CD4-positive, alpha-beta T cell treated with Interleukin-2 at 100 ng/mL for 4 hours (primary cell): ENCODE measurements around the gene FNDC3B.
A peak's percentile ranks its signal among the peaks of the same experiment; 100 is the strongest.

ENCODE experiments used
- DNase-seq: peaks from one replicate; pipeline ENCODE4 v3.0.0-alpha.2; 2020; ENCODE audit warnings: low spot score

Gene FNDC3B

GRCh38 chr3:172151651-172152649 is 112.6 kb downstream of the FNDC3B start:
- DNase-seq = no peak

DNA sequence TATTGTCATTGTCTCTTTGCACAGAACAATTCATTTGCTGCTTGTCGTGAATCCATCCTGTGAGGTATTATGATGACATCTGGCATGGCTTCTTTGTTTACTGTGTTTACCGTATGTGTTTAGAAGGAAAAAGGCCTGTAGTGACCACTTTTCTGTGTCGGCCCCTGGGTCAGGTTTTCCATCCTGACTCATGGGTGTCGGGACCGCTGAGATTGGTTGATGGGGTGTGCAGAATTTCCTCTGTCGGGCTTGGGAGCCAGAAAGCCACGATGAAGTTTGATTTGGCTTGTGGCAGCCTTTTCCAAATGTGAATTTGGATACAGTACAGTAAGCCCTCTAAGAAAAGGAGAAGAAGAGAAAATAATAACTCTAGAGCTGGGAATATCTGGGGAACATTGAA is 113.5 kb downstream of the FNDC3B start:
- DNase-seq = no peak

- DNase-seq = peak; percentile 43
Observed at GRCh38 chr3:172153335-172153861, 114.0 kb downstream of the FNDC3B start.

DNA sequence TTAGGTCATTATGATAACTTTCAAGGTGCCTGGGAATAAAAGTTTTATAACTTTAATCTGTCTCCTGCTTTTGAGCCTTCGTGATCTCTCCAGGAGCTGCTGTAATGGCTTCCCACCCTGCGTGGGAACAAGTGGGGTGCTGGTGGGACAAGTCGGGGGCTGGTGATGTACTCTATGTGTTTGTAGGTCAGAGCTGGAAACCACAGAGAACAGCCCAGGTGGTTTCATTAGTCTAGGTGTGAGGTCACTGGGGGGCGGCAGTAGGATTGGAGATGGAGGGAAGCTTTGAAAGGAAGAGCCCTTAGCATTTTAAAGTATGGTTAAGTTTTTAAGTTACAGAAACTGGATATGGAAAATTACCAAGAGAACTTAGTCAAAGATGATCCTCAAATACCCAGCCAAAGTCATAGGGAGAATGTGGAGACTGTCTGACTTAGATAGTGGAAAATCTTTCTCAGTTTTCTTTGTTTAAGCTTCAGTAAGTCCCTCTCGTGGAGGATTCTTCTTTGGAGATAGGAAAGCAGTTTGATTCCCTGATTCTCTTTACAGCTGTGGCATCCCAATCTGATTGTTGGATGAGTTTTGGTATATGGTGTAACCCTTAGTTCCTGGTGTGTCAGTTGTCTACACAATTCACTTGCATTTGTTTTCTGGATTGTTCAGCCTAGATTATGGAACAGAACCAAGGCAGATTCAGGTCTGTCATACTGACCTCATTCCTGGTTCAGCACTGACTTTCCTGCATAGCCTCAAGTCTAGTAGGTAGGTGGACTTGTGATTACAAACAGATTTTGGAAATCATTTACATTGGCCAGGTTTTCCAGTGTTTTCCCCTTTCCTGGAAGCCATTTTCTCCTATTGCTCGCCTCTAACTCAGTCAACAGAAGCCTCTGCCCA is 115.6 kb downstream of the FNDC3B start:
- DNase-seq = no peak

DNA sequence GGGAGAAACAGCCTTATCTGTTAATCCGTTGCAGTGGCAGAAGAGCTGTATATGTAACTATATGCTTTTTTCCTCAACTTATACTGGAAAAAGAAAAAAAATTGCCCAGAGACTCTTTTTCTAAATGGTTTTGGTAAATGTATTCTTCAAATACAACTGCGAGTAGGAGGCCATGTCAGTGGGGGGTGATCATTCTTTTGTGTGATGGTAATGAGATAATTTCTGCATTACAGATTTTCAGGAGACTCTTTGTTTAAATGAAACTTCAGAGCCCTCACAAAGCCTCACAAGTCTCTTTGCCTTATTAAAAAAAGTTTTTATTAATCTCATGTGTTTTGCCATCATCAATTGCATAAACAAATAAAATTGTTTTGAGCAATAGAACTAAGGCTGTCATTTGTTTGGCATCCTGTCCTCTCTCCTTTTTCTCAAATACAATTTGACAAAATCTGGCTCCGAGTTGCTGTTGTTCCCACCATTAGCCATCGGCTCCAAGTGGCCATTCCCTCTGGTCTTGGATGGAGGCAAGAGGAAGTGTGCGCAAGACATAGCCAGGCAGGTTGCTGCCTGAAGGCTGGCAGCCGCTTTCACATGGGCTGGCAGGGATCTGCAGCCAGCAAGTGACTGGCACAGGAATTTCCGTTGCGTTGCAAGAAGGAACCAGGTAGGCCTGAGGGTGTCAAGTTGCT is 116.7 kb downstream of the FNDC3B start:
- no peak for DNase-seq

DNA sequence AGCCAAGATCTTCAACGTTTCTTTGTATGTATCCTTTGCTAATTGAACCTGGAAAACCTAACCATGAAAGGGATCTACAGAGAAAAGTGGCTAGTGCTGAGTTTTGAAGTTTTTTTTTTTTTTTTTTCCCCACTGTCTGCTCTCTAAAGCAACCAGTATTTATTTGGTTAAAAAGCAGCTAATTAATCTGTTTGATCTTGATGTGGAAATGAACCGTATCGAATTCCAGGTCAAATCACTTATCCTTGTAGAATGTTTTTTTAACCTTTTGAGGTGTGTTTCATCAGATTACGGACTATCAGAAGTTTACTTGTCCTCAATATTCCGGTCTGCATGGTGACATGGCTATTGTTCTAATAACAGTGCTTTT is 117.2 kb downstream of the FNDC3B start:
- no peak for DNase-seq

- DNase-seq = no peak
Observed at GRCh38 chr3:172157564-172158258, 118.3 kb downstream of the FNDC3B start.

DNA sequence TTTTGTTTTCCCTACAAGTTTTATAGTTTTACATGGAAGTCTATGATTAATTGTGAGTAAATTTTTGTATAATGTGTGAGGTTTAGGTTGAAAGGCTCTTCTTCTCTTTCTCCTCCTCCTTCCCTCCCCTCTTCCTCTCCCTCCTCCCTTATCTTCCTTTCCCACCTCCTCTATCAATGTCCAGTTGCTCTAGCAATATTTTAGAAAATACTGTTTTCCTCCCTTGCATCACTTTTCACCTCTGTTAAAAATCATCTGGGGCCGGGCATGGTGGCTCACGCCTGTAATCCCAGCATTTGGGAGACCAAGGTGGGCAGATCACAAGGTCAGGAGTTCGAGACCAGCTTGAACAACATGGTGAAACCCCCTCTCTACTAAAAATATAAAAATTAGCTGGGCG is 119.4 kb downstream of the FNDC3B start:
- no peak for DNase-seq

DNA sequence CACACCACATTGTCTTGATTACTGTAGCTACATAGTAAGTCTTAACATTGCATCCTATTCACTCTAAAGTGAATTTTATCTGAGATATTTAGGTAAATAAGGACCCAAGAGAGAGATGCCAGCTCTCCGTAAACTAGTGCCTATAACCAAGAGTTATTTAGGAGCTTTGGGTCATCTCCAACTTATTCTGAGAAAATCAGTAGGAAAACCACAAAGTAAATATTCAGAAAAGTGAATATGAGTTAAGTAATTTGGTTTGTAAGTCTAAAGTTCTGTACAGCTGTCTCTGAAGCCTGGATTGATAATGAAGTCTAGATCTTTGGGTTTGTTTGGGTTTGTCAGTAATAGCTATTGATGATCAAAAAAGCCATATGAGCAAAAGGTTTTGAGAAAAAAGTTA is 120.0 kb downstream of the FNDC3B start:
- no peak for DNase-seq

DNA sequence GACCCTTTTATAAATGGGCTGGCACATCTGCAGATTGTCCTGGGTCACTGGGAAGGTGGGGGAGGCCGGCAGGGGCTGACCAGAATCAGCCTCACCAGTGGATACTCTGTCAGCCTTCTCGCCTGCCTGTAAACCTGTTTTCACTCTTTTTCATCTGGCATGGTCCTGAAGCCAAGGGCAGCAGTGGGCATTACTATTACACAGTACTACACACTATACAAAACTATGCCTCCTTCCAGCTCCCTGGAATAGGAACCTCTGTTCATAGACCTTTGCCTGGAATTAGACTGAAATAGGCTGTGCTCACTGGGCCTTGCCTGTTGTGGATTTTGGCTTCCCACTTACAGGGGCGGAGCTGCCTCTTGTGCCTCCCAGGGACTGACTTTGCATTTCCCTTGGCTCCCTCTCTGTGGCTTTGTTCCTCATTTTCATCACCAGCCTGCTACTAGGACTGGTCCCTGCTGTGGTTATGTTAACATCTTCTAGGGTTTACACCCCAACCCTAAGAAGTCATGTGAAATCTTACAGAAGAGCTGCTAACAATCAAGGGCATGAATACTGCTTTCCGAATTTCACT is 120.7 kb downstream of the FNDC3B start:
- DNase-seq = no peak

DNA sequence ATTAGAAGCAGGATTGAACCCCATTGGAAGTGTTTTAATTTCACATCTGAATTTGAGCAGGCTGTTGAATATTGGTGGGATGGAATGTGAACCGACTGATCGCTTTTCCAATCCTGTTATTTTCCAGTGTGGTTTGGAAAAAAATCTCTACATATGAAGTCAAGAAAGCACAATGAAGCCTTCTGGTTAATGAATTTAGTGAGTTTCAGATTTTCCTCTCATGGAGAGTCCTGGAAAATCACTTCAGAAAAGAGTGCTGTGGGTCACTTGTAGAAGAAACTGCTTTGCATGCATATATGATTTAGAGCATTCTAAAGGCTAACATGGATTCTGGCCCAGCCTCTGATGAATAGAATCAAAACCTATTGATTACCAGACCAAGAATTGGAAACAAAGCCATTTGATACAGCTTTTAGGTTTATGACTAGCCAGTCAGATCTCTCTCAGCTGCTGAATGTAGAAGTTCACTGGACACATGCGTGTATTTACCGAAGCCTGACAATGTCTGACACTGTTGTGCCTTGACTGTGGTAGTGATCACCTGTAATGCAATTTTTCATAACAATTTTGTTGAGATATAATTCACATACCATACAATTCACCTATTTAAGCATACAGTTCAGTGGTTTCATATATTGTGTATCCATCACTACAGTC is 121.9 kb downstream of the FNDC3B start:
- no peak for DNase-seq

GRCh38 chr3:172161959-172162358 is 122.6 kb downstream of the FNDC3B start:
- no peak for DNase-seq

- DNase-seq = no peak
Observed at GRCh38 chr3:172163320-172163719, 123.9 kb downstream of the FNDC3B start.

GRCh38 chr3:172164620-172165362 is 125.4 kb downstream of the FNDC3B start:
- DNase-seq = no peak

- DNase-seq = no peak
Observed at GRCh38 chr3:172166261-172166660, 126.9 kb downstream of the FNDC3B start.

DNA sequence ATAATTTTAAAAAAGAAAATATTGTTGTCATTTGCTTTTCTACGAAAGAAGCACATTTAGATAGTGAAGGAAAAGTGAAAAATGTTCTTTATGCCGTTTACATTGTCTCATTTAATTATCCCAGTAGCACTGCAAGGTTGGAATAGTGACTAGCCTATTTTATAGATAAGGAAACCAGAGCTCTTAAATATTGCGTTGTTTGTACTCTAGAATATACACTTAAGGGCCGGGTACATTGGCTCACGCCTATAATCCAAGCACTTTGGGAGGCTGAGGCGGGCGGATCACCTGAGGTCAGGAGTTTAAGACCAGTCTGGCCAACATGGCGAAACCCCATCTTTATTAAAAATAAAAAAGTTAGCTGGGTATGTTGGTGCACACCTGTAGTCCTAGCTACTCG is 127.5 kb downstream of the FNDC3B start:
- no peak for DNase-seq

DNA sequence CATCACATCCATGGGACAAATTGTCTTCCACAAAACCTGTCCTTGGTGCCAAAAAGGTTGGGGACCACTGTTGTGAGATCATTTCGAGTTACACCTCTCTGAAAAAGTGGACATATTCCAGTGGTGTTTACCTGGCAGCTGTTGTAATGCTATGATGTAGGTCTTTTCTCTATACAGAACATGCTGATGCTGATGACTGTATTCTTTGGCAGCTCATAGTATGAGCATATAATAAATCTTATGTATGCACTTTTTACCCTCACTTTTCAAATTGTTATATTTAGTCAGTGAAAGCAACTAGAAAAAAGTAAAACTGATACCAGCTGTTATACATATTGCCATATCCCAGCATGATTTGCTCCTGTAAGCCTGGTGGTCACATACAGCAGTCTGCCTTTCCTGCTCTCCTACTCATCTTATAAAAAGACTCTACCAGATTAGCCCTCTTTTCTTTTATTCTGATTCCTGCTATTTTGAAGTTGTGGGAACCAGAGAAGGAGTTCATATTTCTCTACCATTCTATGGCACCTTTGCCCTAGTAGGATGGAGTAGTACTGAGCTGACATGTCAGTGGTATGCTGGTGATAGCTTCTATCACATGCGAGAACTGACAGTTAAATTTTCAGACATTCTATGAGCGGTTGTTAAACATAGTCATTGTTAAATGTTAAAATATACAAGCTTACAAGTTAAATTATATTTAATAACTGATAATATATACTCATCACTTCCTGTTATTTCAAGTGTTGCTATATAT is 128.7 kb downstream of the FNDC3B start:
- DNase-seq = no peak

GRCh38 chr3:172170073-172170709 is 130.8 kb downstream of the FNDC3B start:
- DNase-seq = no peak

- no peak for DNase-seq
Observed at GRCh38 chr3:172170841-172171240, 131.5 kb downstream of the FNDC3B start.
